HG02885 (cell line): ENCODE results near the gene PSMA6.

Source experiments
- ATAC-seq: cut with Tn5 transposase; IDR thresholded peaks from one replicate; pipeline ENCODE4 v1.9.1; 2021; ENCODE audit warnings: mild to moderate bottlenecking; ENCODE audit not compliant: unreplicated experiment, poor library complexity

PSMA6 gene

GRCh38 chr14:35362911-35363374, 70.8 kb downstream of the PSMA6 start:
- ATAC-seq, result no peak

DNA sequence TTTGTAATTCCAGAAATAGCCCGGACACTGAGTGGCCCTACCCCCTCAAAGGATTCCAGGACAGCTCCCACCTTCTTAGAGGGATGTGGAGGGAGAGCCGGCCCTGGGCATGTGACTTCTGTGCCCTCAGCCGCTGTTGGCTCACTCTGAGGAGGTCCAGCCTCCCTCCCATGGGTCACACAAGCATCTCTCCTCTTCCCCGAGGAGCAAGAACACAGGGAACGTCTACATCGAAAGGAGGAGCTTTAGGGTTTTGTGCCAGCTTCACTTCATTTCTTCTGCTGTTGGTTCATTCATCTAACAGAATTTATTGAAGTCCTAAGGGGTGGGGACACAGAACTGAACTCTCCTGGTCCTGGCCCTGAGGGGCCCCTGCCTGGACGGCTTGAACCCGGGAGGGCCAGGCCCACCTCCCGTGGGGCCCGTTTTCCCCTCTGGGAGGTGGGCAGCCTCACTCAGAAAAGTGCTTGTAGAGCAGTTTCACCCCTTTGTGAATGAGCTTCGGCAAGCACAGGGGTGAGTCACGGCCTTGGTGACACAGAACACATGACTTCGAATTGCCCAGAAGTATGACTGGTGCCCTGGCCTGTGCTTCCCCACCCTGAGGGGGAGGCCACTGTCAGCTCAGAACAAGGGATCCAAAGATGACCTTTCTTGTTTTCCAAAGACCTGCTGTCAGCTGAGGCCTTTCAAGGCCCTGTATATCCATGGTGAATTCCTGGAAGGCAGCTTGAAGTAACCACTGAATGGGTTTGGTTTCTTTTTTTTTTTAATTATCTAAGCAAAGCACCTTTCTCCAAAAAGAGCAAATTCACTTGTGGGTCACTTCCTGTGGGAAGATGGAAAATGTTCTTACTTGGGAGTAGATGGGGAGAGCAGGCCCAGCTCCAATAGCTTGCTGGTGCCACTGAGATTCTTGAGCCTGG, 73.2 kb downstream of the PSMA6 start:
- ATAC-seq, result peak; percentile 46

DNA sequence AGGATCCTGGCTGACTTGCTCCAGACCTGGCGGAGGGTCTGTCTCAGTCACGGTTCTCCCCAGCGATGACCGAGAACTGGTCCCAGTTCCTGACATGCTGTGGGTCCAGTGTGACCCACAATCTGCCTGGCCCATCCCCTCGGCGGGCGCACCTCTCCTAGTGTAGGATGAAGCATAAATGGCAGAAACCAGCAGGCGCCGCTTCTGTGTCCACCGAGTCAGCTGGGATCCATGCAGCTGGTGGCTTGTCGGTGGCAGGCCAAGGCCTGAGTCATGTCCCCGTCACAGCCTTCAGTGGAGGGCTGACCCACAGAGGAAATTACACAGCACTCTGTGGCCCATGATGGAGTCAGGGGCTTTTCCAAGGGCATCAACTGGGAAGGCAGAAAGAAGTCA, 73.9 kb downstream of the PSMA6 start:
- ATAC-seq, result no peak

GRCh38 chr14:35366521-35366976, 74.4 kb downstream of the PSMA6 start:
- ATAC-seq, result no peak

GRCh38 chr14:35367056-35367372, 74.8 kb downstream of the PSMA6 start:
- no peak for ATAC-seq
